ENCODE results near the gene CCNYL1.

CCNYL1 gene

DNA sequence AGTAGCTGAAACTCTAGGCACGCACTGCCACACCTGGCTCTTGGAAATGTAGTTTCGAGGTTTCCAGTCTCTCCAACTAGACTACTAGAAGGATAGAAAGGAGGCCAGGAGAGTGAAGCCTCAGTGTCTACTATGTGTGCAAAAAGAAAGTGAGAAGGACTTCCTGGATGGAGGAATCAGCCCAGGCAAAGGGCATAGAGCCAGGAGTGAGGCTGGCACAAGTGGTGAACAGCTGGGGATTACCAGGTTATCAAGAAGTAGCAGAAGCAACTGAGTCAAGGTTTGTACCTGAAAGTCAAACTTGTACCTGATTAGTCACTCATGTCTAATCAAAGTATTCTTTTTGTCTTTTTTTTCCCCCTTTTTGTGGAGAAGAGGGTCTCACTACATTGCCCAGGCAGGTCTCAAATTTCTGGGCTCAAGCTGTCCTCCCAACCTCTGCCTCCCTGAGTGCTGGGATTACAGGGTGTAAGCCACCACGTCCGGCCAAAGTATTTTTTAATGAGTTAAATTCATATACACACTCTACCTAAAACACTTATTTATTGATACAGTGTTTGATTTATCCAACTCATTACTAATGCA lies 67.0 kb downstream of the CCNYL1 start:
- TF ChIP-seq, protein P1, sequence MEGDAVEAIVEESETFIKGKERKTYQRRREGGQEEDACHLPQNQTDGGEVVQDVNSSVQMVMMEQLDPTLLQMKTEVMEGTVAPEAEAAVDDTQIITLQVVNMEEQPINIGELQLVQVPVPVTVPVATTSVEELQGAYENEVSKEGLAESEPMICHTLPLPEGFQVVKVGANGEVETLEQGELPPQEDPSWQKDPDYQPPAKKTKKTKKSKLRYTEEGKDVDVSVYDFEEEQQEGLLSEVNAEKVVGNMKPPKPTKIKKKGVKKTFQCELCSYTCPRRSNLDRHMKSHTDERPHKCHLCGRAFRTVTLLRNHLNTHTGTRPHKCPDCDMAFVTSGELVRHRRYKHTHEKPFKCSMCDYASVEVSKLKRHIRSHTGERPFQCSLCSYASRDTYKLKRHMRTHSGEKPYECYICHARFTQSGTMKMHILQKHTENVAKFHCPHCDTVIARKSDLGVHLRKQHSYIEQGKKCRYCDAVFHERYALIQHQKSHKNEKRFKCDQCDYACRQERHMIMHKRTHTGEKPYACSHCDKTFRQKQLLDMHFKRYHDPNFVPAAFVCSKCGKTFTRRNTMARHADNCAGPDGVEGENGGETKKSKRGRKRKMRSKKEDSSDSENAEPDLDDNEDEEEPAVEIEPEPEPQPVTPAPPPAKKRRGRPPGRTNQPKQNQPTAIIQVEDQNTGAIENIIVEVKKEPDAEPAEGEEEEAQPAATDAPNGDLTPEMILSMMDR (conservative IDR thresholded peaks at IDR 0.05; ENCODE audit: control insufficient read depth, insufficient read depth, low read depth, low read length) = no peak
- no peak for DNase-seq (ENCODE audit: low read depth)
- H3K4me3 ChIP-seq (ENCODE audit: control insufficient read depth, low read depth, low read length) = no peak overlapping the region

DNA sequence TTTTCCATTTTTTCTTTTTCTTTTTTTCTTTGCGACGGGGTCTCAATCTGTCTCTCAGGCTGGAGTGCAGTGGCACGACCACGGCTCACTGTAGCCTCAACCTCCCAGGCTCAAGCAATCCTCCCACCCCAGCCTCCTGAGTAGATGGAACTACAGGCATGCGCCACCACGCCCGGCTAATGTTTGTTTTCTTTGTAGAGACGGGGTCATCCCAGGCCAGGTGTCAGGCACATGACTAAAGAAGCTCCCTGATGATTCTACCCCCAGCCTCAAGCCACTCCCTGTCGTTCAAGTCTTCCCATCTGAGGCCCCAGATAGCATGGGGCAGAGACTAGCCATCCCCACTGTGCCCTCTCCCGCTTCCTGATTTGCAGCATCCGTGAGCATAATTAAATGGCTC lies 68.1 kb downstream of the CCNYL1 start:
- no peak overlapping the region for H3K4me3 ChIP-seq (ENCODE audit: control insufficient read depth, low read depth, low read length)
- no peak for DNase-seq (ENCODE audit: low read depth)
- TF ChIP-seq, protein P1 (conservative IDR thresholded peaks at IDR 0.05; ENCODE audit: control insufficient read depth, insufficient read depth, low read depth, low read length) = no peak

DNA sequence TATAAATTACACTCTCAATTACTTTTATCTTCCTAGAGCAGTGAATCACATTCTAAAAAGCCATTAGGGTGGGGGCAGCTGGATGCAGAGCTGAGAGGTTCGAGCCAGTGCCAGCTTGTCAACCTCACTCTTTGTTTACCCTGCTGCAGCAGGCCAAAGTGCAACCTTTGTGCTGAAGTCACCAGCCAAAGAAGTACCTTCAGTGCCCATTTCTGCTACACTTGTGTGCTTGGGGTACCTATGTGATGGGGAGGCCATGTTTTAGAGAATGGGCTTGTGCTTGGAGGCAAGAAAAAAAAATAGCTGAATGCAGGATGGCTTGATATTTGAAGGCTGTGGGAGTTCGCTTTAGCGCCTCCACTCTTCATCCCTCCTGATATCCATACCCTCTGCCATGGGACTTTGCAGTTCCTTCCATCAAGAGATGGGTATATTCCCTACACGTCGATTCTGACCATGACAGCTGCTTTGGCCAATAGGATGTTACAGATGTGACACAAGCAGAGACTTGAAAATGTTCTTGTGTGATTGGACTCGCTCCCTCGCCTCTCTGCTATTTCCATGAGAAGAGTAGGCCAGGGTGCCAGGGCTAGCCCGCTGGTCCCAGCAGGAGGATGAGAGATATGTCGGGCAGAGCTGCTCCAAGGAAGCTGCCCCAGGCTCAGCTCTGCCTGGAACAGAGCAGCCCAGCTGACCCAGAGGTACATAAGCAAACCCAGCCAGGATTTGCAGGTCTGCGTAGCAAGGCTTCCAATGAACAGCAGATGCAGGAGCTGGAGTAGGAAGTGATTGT lies 71.0 kb downstream of the CCNYL1 start:
- TF ChIP-seq, protein P1 (conservative IDR thresholded peaks at IDR 0.05; ENCODE audit: control insufficient read depth, insufficient read depth, low read depth, low read length) = no peak
- H3K4me3 ChIP-seq (ENCODE audit: control insufficient read depth, low read depth, low read length) = no peak overlapping the region
- no peak for DNase-seq (ENCODE audit: low read depth)

DNA sequence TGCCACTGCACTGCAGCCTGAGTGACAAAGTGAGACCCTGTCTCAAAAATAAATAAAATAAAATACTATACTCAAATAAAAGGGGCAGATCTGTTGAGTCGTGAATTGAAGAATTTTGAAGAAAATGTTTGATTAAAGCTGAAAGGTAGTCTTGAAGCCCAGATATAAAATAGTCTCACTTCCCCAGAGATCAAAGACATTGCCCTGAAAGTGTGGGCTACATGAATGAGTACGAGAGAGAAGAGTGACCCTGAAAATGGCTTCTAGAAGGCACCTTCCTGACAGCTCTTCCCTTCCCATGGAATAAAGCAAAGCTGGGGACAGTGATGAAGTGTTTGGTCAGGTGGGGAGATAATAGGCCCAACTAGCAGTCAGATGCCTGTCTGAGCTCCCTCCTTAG lies 72.1 kb downstream of the CCNYL1 start:
- TF ChIP-seq, protein P1 (conservative IDR thresholded peaks at IDR 0.05; ENCODE audit: control insufficient read depth, insufficient read depth, low read depth, low read length) = no peak
- DNase-seq (ENCODE audit: low read depth) = no peak
- no peak overlapping the region for H3K4me3 ChIP-seq (ENCODE audit: control insufficient read depth, low read depth, low read length)

DNA sequence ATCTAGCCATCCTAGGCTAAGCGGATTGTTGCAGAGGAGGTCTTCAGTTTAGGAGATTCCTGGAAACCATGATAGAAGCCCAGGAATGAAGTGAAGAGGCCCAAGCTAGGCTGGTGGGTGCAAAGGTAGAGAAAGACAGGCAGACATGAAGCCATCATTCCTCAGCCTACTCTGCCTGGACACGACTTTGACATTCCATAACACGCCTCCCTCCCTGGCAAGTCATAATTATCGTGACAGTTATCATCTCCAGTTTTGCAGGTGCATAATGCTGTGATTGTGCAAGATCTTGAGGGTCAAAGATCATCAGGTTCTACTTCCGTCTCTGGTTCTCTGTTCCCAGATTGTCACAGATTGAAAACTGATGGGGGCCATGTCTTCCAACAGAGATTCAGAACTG lies 73.5 kb downstream of the CCNYL1 start:
- TF ChIP-seq, protein P1 (conservative IDR thresholded peaks at IDR 0.05; ENCODE audit: control insufficient read depth, insufficient read depth, low read depth, low read length) = no peak
- DNase-seq (ENCODE audit: low read depth) = no peak

DNA sequence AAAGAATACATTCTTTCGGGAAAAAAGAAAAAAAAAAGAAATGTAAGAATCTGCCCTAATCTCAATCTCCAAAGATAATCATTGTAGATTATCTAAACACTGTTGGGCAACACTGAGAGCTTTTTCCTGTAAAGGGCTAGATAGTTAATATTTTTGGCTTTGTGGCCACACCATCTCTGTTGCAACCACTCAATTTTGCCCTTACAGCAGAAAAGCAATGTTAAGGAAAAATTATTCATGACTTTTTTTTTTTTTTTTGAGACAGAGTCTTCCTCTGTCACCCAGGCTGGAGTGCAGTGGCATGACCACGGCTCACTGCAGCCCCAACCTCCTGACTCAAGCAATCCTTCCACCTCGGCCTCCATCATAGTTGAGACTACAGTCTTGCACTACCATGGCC lies 75.6 kb downstream of the CCNYL1 start:
- DNase-seq (ENCODE audit: low read depth) = no peak
- no peak overlapping the region for H3K4me3 ChIP-seq (ENCODE audit: control insufficient read depth, low read depth, low read length)
- TF ChIP-seq, protein P1 (conservative IDR thresholded peaks at IDR 0.05; ENCODE audit: control insufficient read depth, insufficient read depth, low read depth, low read length) = no peak

More for the DNA sequence above, 73.5 kb downstream of the CCNYL1 start:
- H3K4me3 ChIP-seq (ENCODE audit: control insufficient read depth, low read depth, low read length) = no peak overlapping the region
